Fibroblast of pulmonary artery (primary cell): Measurements from ENCODE around the gene ESF1.

Experiments
- DNase-seq: peaks from one replicate; pipeline ENCODE4 v3.0.0-alpha.2; 2010; ENCODE audit warnings: low read depth
- H3K4me3 ChIP-seq: replicated peaks from 2 replicates; pipeline ENCODE4 v1.5.1; 2011; ENCODE audit warnings: low read depth, mild to moderate bottlenecking, control low read depth, low read length, moderate library complexity
- TF ChIP-seq, protein P1 (sequence below): IDR thresholded peaks from 2 replicates; pipeline ENCODE4 v1.5.1; 2011; ENCODE audit warnings: mild to moderate bottlenecking, control low read depth, low read length, inconsistent platforms; ENCODE audit errors: missing control alignments

The ESF1 gene

DNA sequence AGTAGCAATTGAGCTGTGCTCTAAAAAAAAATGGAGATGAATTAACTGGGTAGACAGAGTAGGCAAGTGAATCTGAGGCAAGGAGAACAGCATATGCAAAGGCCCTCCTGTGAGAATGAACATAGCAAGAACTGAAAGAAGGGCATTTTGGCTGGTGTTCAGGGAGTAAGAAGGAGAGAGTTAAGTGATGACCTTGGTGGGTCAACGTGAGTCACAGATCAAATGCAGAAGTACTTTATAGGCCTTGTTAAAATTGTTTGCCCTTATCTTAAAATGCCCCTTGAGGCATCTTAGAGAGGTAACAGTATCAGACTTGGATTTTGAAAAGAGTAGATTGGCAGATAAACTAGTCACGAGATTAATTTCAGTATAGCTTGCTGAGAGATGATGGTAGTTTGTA, 24.7 kb upstream of the ESF1 start:
- TF ChIP-seq, protein P1, sequence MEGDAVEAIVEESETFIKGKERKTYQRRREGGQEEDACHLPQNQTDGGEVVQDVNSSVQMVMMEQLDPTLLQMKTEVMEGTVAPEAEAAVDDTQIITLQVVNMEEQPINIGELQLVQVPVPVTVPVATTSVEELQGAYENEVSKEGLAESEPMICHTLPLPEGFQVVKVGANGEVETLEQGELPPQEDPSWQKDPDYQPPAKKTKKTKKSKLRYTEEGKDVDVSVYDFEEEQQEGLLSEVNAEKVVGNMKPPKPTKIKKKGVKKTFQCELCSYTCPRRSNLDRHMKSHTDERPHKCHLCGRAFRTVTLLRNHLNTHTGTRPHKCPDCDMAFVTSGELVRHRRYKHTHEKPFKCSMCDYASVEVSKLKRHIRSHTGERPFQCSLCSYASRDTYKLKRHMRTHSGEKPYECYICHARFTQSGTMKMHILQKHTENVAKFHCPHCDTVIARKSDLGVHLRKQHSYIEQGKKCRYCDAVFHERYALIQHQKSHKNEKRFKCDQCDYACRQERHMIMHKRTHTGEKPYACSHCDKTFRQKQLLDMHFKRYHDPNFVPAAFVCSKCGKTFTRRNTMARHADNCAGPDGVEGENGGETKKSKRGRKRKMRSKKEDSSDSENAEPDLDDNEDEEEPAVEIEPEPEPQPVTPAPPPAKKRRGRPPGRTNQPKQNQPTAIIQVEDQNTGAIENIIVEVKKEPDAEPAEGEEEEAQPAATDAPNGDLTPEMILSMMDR, result no peak
- DNase-seq, result no peak

DNA sequence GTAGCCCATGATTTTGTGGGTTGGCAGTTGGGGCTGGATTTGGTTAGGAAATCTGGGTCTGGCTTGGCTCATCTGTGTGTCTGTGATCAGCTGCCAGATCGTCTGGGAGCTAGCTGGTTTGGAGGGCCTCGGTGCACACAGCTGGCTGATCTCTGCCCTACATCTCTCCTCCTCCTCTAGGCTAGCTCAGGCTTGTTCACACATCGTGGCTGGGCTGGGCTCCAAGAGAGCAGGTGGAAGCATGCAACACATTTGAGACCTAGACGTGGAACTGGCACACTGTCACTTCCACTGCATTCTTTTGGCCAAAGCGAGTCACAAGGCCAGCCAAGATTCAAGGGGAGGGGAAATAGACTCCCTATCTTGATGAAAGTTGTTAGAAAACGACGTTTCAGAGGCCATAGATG, 16.0 kb upstream of the ESF1 start:
- no peak overlapping the region for H3K4me3 ChIP-seq
- TF ChIP-seq, protein P1, result no peak
- peak; percentile 95 for DNase-seq

More for the DNA sequence above, 24.7 kb upstream of the ESF1 start:
- no peak overlapping the region for H3K4me3 ChIP-seq

GRCh38 chr20:13799974-13800373, 15.3 kb upstream of the ESF1 start:
- DNase-seq, result no peak
- TF ChIP-seq, protein P1, result no peak
- H3K4me3 ChIP-seq, result no peak overlapping the region

- H3K4me3 ChIP-seq, result no peak overlapping the region
- DNase-seq, result no peak
- TF ChIP-seq, protein P1, result no peak
Observed at GRCh38 chr20:13799040-13799439, 14.3 kb upstream of the ESF1 start.

DNA sequence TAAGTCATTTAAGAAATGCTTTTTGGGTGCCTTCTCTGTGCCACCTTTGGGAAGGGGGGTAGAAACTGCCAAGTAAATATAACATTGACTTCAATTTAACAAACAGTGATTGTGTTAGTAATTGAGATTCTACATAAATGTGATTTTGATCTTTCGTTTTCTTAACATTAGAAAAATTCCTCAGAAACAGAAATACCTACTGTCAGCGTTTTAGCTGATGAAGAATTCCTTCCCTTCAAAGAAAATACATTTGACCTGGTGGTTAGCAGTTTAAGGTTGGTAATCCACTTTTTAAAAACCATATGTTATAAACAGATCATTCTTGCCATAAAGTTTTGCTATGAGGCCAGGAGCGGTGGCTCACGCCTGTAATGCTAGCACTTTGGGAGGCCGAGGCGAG, 9.9 kb upstream of the ESF1 start:
- TF ChIP-seq, protein P1, result no peak

GRCh38 chr20:13793001-13793400, 8.3 kb upstream of the ESF1 start:
- DNase-seq, result no peak
- no peak overlapping the region for H3K4me3 ChIP-seq
- TF ChIP-seq, protein P1, result no peak

More for the DNA sequence above, 9.9 kb upstream of the ESF1 start:
- H3K4me3 ChIP-seq, result no peak overlapping the region
- DNase-seq, result no peak

- no peak for DNase-seq
- TF ChIP-seq, protein P1, result no peak
- H3K4me3 ChIP-seq, result no peak overlapping the region
Observed at GRCh38 chr20:13791540-13792459, 7.1 kb upstream of the ESF1 start.
